NCI-H1417 treated with DMSO at 0.1 percent for 48 hours (cell line): Measurements from ENCODE around the gene GALNT18.

ENCODE experiments used
- DNase-seq: peaks from one replicate; lab custom pipeline; 2025; lab: John Stamatoyannopoulos, UW

Gene GALNT18

DNA sequence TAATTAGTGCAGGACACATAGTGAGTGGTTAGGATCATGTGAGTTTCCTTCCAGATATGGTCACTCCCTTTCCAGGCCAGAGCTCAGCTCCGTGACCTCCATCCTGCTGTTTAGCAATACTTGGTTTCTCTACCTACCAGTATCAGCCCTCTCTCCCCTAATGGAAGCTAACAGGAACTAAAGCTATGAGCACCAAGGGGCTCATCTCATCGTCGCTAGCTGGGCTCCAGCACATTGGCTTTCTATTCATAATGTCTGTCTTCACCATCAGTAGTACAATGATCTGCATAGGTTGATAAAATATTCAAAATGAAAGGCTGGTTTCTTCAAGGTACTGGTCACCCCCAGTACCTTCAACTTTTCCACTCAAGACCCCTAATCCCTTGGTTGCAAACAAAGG, 2.4 kb upstream of the GALNT18 start:
- no peak for DNase-seq

DNA sequence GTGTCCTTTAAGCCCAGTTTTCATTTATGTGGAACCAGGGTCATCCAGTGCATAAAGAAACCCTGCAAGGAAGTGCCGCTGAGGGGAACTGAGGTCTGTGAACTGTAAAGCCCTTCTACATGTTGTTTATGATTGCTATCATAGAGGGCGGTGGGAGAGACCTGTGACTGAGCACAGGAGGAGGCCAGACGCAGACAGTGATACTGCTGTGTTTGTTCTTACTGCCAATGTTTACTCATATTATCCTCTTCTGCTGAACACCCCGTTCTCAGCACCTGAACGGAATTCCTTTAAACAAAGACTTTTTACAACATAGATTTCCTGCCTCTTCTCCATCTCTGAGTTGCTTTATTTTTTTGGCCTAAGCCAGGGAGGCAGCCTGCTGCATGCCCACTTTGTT, 967 bp upstream of the GALNT18 start:
- no peak for DNase-seq

DNA sequence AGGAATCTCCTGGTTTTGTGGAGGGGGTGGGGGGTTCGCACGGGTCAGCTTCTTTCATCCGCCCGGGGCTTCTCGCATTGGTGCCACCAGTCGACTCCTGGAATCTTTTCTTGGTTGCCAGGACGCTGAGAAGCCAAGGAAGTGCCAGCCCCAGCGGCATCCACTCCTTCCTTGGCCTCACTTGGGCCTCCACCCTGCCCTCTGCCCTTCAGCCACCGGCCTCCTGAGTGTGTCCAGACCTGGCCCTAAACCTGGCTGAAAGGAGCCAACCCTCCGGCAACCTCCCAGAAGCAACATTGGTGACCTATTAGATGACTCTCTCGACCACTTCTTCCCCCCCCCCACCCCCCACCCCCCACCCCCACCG, 518 bp upstream of the GALNT18 start:
- no peak for DNase-seq

DNA sequence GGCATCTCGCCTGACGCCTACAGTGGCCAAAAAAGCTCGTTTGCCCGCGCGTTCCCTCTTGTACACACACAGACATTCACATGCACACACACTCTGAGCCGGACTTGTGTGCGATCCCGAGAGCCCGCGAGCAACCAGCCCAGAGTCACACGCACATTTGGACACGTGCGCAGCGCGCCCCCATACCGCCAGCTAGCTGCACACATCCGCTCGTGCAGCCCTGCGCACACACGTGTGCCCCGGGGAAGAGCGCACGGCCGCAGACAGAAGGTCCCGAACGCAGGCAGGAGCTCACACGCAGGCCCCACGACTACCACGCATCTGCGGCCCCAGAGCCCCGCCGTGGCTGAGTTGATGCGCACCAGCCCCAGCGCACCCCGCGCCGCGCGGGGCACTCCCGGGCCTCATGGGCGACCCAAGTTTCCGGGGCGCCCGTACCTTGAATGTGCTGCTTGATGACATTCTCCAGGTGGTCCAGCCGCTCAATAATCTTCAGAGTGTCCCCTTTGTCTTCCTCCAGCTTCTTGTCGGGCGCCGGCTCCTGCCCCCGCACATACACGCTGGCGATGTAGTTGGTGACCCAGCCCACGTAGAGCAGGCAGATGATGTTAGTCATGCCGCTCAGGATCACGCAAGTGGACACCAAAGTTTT, 758 bp downstream of the GALNT18 start:
- no peak for DNase-seq

DNA sequence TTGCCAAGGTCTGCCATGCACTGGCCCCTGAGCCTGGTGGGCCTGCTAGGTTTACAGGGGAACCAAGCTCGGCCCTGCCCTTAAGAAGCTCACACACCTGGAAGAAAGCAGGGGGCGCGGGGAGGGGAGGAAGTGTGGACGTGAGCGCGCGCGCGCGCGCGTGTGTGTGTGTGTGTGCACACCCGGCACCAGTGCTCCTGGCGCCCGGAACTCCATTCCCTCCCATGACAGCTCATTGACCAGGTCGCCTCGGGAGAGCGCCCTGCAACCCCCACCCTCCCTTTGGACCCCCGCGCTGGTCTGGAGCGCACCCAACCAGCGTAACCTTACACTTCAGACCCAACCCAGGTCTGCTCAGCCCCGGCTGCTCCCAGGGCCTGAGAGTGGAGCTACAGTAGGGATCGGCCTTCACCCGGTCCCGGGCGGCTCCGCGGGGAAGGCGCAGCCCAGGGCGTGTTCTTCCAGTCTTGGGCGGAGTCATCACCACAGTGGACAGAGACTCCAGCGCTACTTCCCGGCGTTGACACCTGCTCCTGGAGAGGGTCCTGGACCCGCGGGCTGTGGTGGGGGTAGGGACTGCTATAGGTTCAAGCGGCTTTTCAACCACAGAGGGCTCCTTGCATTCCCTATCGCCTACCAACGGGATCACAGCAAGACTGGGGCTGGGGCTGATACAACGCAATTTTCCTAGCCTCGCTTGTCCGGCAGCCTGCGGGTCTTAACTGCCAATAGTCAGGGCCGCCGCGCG, 1.5 kb downstream of the GALNT18 start:
- no peak for DNase-seq

DNA sequence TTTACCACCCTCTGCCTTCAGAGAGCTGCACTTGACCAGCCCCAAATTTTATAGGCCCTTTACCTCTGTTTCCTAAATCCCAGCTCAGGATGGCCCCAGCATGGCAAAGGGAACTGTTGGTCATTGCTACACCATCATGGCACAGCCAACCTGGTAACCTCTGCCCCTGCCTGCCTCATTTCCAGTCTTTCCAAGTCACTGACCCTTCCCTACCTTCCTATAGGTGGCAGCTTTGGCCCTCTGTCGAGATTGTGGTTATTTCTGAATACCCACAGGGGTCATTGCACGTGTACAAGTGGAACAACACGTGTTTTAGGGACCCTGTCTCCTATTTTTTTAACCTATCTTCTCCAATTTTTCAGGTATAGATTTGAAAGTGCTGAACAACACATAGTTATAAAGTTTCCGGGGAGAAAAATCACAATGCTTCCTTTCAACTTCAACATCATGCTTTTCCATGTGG, 2.8 kb downstream of the GALNT18 start:
- DNase-seq: no peak

DNA sequence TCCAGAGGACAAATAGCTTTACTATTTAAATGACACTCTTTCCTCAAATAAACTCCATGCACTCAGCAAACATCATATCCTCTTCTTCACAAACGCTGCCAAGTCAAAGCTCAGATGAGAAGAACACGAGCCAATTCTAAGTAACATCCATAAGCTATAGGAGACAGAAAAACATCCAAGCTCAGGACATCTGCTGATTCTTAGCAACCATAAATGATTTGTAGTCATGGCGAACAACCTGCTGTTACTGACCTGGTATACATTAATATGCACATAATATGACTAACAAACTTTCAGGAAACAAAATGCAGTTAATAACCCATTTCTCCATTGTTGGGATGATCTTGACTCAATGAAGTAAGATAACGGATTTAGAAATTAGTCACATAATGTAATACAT, 6.7 kb downstream of the GALNT18 start:
- no peak for DNase-seq

DNA sequence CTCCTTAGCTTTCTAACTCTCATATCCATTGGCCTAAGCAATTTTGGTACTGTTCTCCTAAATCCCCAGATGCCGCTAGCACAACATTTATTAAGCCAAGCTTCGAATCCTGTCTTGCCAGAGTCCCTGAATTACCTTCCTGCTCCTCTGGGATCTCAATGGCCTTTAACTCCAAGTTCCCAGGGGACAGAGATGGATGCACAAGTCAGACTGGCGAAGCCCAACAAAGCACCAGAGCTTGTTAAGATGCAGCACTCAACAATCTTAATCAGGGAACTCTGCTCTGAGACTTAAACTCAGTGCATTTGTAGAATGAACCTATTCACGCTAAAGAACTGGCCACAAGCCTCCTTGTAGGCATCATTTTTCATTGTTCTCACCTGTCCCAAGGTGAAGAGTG, 9.4 kb downstream of the GALNT18 start:
- DNase-seq: no peak

DNA sequence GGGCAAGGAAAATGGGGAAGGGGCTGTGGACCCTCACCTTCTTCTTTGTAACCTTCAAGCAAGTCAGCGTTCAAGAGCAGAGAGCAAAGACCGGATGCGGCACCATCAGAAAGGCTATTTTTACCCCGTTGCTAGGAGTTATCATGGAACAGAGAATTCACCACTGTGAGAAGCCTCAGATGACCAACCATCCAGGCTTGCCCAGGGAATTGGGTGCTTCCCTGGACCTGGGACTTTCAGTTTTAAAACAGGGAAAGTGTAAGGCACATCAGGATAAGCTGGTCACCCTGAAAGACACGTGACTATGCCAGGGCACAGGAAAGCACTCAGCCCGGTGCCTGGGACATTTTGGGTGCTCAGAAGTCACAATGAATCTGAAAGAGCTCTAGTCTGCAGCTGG, 10.4 kb downstream of the GALNT18 start:
- no peak for DNase-seq

DNA sequence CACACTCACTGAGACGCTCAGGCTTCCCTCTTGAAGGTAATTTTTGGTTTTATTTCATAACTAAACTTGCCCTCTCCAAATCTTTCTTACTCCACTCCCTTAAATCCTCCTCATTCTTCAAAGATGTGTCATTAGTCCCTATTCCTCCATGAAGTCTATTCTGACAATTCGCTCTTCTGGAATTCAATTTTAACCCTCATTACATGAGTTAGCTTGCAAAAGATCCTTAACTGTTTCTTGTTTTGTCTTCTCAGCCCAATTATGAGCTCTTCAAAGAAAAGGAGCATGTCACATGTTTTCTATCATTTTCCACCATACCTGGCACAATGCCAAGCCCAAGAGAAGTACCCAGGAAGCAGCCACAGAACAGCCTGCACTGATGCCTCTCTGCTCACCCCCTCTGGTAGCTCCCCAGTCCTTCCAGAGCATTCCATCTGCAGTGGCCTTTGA, 13.0 kb downstream of the GALNT18 start:
- no peak for DNase-seq

DNA sequence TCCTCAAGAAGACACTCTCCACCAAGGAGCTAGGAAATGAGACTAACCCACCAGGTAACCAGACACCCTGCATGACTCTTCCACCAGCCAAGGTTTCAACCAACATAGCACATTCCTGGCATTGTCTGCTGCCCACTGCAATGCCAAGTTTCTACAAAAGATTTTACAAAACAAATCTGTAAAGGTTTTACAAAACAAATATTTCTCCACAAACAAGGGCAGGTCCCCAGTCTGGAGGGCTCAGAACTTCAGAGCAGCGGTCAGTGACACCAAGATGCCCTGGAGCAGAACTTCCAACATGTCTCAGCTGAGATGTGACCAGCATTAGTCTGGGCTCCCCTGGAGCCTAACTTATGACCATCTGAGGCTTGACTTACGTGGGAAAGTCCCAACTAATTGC, 14.0 kb downstream of the GALNT18 start:
- no peak for DNase-seq

DNA sequence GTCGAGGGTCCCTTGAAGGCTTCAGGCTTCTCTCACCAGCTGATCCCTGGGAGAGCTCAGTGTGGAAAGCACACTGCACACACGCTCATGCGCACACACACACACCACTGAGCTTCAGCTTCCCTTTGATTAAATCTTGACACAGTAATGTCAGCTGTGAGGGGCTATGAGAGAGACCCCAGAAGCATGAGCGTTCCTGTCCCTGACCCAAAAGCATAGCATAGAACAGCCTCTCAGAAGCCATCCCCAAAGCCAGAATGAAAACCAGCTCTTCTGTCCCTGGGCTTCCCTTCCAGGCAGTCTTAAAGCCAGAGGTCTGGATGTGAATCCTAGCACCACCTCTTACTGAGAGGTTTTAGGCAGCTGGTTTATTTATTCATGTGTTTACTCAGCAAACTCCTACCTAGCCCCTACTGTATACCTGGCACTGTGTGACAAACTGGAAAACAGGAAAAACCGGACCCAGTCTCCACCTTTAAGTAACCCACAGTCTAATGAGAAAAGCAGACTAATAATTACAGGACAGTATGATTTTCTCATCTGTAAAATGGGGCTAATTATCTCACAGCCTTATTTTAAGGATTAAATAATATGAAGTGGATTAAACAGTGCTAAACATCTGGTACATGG, 15.9 kb downstream of the GALNT18 start:
- DNase-seq: no peak

DNA sequence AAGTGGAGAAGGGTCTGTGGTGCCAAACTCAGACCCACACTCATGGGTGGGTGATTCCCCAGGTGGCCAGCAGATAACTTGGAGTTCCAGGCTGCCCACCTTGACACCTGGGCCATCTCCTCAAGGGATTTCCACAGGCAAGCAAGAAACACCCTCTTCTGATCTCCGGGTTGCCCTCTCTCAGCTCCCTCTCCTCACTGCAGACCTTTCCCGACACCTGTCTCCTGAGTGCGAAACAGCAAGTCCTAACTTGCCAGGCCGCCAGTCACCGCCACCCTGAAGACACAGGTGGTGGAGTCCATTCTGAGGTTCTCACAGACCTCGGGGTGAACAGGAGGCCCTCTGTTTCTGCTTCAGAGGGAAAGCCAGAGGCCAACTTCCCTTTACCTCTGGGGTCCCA, 16.6 kb downstream of the GALNT18 start:
- DNase-seq: no peak

DNA sequence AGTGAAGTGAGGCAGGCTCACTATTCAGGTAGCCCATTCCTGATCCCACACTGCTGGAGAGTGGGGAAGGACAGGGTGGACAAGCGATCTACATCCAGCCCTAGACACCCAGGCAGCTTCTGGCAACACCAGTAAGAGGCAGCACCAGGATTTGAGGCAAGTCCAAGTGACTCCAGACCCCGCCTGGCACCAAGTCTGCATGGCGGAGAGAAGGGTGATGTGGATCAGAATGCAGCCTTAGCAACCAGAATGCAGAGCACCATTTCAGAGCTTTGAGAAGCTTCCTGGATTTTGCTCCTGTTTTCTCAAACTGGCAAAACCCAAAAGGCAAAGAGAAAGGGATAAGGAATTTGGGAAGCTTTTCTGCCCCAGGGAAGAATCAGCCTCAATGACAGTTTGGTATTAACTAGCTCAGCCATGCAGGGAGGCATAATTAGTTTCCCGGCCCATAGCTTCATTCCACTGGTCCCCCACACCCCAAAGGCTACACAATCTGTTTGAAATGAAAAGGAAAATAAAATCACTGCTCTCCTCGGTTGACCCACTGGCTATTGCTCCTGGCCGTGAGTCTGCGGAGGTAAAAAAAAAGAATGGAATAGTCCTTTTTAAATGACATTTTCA, 17.3 kb downstream of the GALNT18 start:
- DNase-seq: no peak

DNA sequence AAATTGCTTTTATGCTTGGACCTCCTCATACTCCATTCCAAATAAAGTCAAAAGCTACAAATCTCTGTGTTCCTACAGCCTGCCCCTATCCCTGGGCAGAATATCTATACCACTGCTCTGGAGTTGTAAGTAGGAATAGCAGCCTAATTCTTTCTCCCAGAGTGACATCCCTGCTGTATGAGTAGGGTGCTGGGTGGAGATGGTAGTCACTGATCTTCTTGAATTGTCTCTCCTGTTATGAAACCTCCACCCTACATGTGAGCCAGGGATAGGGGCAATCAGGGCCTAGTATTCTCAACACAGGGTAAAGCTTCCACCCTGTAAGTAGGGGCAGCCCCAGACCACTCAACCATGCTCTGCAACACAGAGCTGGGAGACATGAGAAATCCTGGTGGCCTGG, 19.8 kb downstream of the GALNT18 start:
- no peak for DNase-seq

DNA sequence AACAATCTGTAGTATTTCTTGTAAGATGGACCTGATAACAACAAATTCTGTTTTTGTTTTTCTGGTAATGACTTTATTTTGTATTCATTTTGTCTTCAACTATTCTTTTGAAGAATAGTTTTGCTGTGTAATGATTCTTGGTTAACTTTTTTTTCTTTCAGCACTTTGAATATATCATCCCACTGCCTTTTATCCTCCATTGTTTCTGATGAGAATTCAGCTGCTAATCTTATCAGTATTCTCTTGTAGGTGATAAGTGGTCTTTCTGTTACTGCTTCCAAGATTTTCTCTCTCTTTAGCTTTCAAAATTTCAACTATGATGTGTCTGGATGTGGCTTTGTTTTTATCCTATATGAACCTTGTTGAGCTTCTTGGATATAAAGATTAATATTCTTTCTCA, 21.5 kb downstream of the GALNT18 start:
- DNase-seq: no peak

DNA sequence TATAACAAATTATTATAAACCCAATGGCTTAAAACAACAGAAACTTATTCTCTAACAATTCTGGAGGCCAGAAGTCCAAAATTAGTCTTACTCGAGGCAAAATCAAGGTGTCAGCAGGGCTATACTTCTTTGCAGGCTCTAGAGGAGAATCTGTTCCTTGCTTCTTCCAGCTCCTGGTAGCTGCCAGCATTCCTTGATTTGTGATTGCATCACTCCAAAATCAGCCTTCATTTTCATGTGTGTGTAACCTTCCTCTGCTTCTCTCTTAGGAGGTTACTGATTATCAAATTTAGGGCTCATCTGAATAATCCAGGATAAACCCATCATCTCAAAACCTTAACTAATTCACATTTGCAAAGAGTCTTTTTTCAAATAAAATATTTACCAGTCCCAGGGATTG, 23.6 kb downstream of the GALNT18 start:
- DNase-seq: no peak

DNA sequence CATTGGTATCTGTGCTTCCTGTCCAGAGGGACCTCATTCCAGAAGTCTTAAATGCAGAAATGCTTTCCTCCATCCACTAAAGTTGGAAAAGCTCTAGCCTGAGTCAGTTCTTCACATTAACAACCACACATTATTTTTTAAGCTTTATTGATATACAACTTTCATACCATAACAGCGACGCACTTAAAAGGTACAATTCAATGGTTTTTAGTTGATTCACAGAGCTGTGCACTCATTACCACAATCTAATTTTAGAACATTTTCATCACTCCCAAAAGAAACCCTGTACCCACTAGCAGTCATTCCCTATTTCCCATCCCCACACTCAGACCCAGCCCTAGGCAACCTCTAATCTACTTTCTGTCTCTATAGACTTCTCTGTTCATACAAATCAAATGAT, 27.6 kb downstream of the GALNT18 start:
- DNase-seq: no peak

DNA sequence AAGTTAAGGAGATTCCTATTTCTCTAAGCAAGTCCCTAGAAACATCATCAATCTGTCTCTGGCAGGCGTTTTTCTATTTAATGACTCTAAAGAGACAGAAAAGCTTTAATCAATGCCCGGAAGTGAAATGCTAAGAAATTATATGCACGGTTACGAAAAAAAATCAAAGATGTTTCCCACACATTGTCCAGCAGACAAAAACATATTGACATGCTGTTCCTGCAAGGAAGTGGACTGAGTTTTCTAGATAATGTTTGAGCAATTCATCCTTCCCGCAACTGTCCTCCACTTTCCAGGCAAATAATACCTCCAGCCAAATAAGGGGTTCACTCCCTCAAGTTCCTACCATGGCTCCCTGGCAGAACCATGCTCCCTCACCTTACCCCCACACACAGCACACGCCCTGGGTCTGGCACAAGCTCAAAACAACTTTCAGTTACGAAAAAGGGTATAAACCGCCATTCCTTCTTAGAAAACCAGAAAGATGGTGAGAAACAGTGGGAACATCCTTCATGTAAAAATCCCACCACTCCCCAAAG, 29.6 kb downstream of the GALNT18 start:
- no peak for DNase-seq

DNA sequence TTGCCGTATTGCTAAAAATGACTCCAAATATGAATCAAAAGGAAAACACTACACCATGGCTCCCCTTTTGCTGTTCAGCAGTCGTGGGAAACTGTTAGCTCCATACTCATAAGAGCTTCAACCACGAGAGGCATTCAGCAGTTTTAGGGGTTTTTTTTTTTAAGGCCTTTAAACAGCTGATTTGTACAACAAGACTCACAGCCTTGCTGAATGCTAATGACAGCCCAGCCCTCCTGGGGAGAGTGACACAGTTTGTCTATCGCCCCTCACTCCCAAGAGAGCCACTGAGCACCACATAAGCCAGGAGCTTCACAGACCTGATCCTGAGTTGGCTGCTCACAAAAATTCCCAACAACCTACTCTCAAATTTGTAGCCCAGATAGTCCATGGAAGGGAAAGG, 32.4 kb downstream of the GALNT18 start:
- no peak for DNase-seq

DNA sequence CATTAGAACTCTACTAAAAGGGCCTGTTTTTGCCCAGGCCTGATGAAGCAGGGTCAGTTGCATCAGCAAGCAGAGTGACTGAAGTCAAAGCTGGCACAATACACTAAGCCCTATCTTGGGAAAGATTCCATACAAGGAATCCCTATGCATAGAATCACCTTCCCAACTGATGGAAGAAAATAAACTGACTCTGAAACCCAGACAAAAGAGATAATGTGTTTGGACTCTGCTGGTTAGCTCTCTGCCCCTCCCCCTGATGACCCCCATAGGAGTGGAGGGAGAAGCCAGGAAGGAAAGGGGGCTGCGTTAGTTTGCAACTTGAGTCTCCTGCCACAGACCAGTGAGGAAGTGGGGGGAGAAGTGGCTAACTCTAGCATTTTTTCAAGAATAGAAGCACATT, 32.9 kb downstream of the GALNT18 start:
- no peak for DNase-seq

DNA sequence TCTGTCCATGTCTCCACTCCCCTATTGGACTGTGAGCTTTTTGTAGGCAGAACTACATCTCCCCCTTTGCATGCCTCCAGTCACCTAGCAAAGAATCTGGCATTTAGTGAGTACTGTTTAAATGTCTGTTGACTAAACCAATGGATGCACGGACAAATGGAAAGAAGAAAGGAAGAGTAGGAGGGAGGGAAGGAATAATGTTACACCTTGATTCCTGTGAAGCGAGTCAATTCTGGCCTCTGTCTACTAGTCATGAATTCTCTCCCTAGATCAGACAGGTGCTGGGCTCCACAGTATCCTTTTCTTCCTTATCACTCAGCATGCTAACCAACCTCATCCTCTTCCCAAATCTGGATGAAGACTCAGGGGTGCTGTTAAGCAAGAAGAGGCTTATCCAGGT, 33.6 kb downstream of the GALNT18 start:
- no peak for DNase-seq

DNA sequence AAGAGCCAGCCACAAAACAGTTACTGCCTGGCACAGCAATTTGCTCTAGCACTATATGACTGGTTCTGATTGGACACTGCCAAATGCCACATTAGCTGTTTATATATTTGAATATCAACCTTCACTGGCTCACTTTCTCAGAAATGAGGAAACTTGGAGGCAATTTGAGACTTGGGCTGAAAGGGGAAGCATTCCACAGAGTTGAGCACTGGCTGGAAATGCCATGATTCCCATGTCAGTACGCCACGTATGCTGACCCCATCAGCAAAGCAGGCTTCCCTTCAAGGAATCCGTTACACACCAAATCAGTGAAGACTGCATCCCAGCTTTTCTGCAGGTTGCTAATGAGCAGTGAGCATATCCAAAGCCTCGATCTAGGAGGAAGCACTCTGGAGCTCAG, 34.7 kb downstream of the GALNT18 start:
- DNase-seq: no peak
